HG03571 (cell line): ENCODE measurements around the gene LARGE1.

ENCODE experiments used
- ATAC-seq: cut with Tn5 transposase; IDR thresholded peaks from one replicate; pipeline ENCODE4 v1.9.1; 2021; ENCODE audit not compliant: unreplicated experiment

The LARGE1 gene

GRCh38 chr22:33920197-33920540 lies at the start of gene LARGE1:
Gene LARGE1 (minus strand): TSS chr22:33920476.
- ATAC-seq = peak; percentile 14

DNA sequence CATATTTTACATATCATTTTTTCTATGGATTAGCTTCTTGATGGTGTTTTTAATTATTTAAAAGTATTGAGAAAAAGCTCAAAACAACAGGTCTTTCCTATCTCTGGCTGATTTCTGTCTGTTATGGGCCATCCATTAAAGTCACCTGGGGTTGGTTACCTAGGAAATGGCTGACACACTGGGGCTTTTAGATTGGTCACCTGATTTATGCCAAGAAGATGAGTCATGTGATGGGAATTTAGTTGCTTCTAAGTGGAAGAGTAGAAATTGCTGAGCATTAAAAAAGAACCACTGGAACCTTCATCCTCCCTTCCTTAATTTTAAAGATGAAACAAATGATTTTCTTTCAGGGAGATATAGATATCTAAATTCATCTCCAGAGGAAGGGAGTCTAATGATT lies 48.8 kb upstream of the LARGE1 start:
- no peak for ATAC-seq

- ATAC-seq = no peak
These were observed 43.8 kb upstream of the LARGE1 start for GRCh38 chr22:33964121-33964520.

DNA sequence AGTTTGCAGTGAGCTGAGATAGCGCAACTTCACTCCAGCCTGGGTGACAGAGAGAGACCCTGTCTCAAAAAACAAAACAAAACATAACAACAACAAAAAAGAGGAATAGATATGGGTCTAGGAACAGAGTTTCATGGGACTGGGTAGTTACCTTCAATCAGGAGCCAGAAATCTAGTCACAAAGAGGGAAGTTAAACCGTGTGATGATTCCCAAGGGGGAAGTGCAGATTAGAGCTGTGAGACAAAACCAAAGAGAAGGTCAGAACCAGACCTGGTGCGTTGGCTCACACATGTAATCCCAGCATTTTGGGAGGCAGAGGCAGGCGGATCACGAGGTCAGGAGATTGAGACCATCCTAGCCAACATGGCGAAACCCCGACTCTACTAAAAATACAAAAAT lies 42.1 kb upstream of the LARGE1 start:
- no peak for ATAC-seq

DNA sequence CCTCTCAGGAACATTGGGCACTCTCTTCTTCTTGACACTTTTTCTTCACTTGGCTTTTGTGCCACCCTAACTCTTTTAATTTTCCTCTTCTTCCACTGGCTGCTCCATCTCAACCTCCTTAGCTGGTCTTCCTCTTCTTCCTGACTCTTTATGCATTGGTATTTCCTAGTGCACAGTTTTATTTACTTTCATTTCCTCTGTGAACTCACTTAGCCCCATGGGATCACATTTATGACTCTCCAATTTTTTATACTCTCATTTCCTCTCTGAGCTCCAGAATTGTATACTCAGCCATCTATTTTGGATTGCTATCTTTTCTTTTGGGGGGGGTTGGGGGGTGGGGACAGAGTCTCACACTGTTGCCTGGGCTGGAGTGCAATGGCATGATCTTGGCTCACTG lies 38.5 kb upstream of the LARGE1 start:
- ATAC-seq = no peak

DNA sequence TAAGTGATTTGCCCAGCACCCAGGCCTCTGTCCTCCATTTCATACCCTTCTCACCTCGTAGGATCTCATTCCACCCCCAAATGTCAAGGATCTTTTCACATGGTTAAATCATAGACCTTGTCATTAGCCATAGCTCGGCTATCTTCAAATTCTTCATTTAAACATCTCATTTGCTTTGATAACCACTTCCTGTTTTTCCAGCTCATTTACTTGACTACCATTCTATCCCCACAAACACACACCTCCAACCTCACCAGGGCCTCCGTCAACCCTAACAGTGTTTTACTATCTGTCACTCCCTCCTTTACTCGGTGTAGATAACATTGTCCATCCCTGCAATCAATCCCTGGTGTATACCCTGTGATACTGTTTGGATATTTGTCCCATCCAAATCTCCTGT lies 36.8 kb upstream of the LARGE1 start:
- ATAC-seq = no peak

- no peak for ATAC-seq
These were observed 32.5 kb upstream of the LARGE1 start for GRCh38 chr22:33952776-33953175.

GRCh38 chr22:33940741-33941140 lies 20.5 kb upstream of the LARGE1 start:
- ATAC-seq = no peak

GRCh38 chr22:33932997-33933396 lies 12.7 kb upstream of the LARGE1 start:
- ATAC-seq = no peak

DNA sequence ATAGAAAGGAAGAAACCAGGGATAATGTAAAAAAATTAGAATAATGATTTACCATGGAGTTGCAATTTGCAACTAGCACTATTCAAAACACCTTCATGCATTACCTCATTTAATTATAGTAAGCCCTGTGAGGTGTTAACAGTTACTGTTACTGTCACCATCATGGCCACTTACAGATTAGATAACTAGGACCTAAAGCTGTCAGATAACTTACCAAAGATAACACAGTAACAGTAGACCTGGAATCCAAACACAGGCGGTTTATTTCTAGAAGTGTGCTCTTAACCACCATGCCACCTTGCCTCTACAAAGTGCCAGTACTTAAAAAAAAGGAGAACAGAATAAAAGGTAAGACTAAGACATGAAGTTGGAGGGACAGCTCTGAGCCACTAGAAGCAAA lies 11.1 kb upstream of the LARGE1 start:
- ATAC-seq = no peak

- ATAC-seq = no peak
These were observed 7.5 kb upstream of the LARGE1 start for GRCh38 chr22:33927752-33928151.

GRCh38 chr22:33925194-33925593 lies 4.9 kb upstream of the LARGE1 start:
- ATAC-seq = no peak

DNA sequence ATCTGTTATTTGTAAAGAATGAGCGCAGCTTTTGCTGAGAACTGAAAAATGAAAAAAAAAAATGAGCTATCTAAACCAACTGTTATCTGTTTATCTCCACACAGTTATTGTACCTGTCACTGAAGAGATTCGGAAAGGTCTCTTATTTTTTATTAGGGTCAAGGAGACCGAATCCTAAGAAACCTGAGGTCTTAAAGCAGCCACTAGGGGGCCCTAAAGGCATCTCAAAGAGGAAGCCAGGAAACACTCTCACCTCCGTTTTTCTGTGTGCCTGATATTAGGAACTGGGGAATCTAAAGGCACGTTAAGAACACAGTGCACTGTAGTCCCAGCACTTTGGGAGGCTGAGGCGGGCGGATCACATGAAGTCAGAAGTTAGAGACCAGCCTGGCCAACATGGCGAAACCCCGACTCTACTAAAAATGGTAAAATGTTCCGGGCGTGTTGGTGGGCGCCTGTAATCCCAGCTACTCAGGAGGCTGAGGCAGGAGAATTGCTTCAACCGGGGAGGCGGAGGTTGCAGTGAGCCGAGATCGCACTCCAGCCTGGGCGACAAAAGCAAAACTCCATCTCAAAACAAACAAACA lies 3.5 kb upstream of the LARGE1 start:
- ATAC-seq = no peak

DNA sequence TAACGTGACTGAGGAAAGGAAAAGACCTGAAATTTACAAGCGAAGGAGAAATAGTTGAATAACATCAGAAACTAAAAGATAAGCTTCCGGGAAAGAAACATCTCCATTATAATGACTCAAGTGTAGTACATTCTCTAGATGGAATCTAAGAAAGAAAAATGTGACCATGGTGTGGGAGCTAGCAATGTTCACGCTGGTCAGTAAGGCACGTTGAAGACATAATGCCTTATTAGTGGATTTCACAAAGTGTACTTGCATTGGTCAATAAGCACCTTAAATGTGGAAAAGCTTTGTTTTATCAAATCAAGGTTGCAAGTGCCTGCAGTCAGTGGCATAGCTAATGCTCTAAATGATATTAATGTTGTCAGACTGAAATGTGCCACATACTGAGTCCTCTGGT lies 2.8 kb upstream of the LARGE1 start:
- ATAC-seq = no peak

GRCh38 chr22:33922349-33922681 lies 2.0 kb upstream of the LARGE1 start:
- ATAC-seq = no peak

DNA sequence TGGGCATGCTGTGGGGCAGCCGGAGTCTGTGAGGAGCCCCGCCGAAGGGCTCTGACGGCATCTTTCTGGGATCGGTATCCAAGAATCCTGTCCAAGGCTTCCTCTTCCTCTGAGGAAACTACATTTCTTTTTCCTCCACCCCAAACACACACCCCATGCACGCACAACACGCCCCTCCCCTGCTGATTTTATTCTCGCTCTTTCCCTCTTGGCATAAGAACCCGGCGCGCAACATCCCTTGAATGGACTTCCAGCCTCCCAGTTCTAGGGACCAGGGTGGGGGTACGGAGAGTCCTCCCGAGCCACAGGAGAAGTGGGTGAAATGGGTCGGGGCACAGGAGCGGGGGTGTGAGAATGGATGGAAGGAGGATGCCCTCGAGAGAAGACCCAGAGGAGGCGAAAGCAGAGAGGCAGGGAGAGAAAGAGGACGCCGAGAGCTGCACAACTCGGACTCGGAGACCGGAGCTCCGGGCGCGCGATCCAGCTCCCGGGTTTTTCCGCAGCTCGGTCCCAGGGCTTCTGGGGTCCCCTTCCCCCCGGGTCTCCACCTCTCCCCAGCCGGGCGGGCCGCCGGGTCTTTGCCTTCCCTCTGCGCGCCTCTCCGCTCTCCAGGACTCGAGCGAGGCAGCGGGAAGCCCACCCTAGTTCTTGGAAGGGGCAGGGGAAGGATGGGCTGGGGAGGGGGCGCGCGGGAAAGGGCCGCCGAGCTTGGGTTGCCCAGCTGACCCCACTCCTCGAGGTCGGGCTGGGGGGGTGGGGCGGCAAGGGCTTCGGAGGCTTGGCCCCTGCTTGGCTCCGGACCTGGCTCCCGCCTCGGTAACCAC lies 1.5 kb upstream of the LARGE1 start:
- no peak for ATAC-seq

GRCh38 chr22:33920927-33921524 lies 750 bp upstream of the LARGE1 start:
- peak; percentile 63 for ATAC-seq

DNA sequence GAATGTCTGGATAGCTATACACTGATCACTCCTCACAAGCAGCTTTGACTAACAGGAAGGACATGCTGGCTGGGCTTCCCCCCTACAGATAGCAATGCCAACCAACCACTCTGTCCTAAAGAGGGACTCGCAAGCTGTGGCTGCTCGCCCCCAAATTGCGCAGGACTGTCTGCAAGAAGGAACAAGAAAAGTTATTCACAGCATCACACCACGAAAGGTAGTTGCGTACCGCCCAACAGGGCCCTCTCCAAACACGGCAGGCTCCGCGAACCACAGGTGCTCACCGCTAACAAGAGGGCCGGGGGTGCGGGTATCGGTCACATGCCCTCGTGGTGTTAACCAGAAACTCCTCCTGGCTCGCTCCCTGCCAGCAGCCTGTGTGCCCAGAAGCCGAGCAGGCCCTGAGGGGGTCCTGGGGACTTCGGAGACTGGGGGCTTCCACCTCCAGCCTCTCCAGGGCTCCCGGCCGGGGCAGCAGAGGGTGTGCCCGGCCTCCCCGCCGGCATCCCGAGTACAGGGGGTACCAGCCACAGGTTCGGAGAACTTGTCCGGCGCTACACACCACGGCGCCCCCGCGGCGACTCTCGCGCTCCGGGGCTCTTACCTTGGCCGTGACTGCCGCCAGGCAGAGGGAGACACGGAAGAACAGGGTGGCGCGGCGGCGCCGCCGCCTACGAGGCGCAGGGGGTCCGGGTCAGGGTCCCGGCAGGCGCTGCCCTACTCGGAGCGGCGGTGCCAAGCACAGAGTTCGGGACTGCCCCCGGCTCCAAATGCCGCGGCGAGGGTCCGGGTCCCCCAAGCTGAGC lies 682 bp downstream of the LARGE1 start:
- peak; percentile 10 for ATAC-seq

GRCh38 chr22:33918676-33919365 lies 1.5 kb downstream of the LARGE1 start:
- no peak for ATAC-seq

DNA sequence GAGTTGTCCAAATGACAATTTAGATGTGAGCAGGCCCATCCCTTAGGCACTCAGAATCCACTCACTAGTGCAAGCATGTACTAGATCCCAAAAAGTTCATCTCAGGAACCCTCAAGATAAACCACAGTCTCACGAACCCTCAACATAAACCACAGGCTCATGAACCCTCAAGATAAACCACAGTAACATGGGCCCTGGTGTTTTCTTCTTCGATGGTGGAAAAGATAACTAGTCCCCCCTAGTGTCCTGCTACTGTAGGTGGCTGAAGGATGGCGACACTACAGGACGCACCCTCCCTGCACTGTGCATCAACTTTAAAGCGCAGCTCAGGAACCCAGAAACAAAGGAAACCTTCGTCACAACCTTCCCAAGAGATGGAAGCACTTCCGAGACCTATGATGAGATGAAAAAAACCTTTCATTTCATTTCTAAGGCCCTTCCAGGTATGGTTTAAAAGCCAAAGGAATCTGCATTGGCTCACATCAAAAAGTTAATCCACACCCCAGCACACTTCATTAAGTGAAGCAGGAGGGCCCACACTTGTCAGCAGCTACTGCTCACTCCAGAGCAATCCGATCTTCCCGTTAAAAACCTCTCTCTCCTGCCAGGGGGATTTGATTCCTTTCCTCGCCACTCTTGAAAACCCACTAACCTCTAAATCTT lies 2.4 kb downstream of the LARGE1 start:
- no peak for ATAC-seq

GRCh38 chr22:33914699-33915098 lies 5.6 kb downstream of the LARGE1 start:
- no peak for ATAC-seq
